ENCODE data around the gene CYTH1.

The CYTH1 gene

DNA sequence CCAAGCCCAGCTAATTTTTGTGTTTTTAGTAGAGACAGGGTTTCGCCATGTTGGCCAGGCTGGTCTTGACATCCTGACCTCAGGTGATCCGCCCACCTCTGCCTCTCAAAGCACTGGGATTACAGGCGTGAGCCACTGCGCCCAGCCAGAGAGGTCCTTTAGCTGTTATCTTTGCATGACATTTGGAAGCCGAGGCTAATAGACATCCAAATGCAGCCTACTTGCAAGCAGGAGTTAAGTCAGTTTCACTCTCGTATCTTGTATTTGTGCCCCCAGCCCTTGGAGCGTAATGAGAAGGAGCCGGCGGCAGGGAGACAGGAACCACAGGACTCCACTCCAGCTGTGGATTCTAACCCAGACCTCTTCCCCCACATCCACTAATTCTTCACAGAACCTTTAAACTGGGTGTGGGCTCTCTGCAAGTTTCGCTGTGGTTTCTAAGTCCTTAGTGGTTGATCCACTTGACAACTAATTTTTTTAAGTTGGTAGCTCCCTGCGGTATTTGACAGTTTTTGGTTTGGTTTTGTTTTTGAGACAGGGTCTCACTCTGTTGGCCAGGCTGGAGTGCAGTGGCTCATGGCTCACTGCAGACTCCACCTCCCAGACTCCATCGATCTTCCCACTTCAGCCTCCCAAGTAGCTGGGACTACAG lies 3.1 kb upstream of the CYTH1 start:
- DNase-seq (ENCODE audit: extremely low read depth, insufficient read length), result no peak
- Histone ChIP-seq H3K36me3 (ENCODE audit: control insufficient read depth, insufficient read depth, low read length) (no peaks in the 10 kb centered on the region), H3K4me3 (replicated peaks; ENCODE audit: low read depth, low read length) (no peak overlapping the region), H3K27me3 (replicated peaks; ENCODE audit: control insufficient read depth, insufficient read depth, low read length) (no peaks in the 10 kb centered on the region)
- TF ChIP-seq, protein P1, sequence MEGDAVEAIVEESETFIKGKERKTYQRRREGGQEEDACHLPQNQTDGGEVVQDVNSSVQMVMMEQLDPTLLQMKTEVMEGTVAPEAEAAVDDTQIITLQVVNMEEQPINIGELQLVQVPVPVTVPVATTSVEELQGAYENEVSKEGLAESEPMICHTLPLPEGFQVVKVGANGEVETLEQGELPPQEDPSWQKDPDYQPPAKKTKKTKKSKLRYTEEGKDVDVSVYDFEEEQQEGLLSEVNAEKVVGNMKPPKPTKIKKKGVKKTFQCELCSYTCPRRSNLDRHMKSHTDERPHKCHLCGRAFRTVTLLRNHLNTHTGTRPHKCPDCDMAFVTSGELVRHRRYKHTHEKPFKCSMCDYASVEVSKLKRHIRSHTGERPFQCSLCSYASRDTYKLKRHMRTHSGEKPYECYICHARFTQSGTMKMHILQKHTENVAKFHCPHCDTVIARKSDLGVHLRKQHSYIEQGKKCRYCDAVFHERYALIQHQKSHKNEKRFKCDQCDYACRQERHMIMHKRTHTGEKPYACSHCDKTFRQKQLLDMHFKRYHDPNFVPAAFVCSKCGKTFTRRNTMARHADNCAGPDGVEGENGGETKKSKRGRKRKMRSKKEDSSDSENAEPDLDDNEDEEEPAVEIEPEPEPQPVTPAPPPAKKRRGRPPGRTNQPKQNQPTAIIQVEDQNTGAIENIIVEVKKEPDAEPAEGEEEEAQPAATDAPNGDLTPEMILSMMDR (IDR thresholded peaks at IDR 0.05; ENCODE audit: insufficient read depth, low read length, poor library complexity, severe bottlenecking), result no peak

DNA sequence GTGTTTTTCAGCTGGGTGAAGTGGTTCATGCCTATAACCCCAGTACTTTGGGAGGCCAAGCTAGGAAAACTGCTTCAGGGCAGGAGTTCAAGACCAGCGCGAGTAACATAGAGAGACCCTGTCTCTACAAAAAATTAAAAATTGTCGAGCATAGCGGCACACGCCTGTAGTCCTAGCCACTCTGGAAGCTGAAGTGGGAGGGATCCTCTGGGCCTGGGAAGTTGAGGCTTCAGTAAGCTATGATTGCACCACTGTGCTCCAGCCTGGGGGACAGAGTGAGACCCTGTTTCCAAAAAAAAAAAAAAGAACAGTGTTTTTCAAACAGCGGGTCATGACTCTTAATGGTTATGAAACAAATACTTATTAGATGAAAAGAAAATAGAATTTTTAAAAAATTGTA lies 2.3 kb upstream of the CYTH1 start:
- no peak for DNase-seq (ENCODE audit: extremely low read depth, insufficient read length)
- H3K36me3 ChIP-seq (ENCODE audit: control insufficient read depth, insufficient read depth, low read length), result no peaks in the 10 kb centered on the region; the same call in 1 of the 2 replicates
- H3K27me3 ChIP-seq (replicated peaks; ENCODE audit: control insufficient read depth, insufficient read depth, low read length), result no peaks in the 10 kb centered on the region
- H3K4me3 ChIP-seq (replicated peaks; ENCODE audit: low read depth, low read length), result no peak overlapping the region
- TF ChIP-seq, protein P1 (IDR thresholded peaks at IDR 0.05; ENCODE audit: insufficient read depth, low read length, poor library complexity, severe bottlenecking), result no peak

DNA sequence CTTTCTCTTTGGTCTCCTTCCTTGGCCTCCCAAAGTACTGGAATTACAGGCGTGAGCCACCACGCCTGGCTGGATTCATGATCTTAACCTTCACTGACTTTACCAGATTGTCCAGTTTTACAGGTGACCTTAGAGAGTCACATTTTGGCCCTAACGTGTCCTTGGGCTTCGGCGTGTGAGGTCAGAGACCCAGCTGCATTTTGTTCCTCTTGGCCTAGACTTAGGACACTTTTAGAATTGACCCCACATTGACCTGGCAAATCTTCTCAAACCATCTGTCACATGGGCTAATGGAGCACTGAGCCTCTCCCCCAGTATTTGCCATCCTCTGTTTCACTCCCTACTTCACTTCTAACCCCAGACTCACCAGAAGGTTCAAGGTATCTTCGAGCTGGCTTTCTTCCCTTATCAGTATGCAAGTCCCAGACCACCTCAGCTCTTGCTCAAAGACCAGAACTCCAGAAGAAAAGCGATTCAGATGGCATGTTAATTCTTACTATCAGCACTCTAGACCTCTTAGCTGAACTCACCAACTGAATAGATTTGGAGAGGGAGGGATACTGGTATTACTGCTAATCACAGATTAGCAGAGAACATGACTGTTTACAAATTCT lies 1.7 kb upstream of the CYTH1 start:
- no peak overlapping the region for H3K4me3 ChIP-seq (replicated peaks; ENCODE audit: low read depth, low read length)
- TF ChIP-seq, protein P1 (IDR thresholded peaks at IDR 0.05; ENCODE audit: insufficient read depth, low read length, poor library complexity, severe bottlenecking), result no peak
- H3K27me3 ChIP-seq (replicated peaks; ENCODE audit: control insufficient read depth, insufficient read depth, low read length), result no peaks in the 10 kb centered on the region
- no peak for DNase-seq (ENCODE audit: extremely low read depth, insufficient read length)
- H3K36me3 ChIP-seq (ENCODE audit: control insufficient read depth, insufficient read depth, low read length), result no peaks in the 10 kb centered on the region; the same call in 1 of the 2 replicates

DNA sequence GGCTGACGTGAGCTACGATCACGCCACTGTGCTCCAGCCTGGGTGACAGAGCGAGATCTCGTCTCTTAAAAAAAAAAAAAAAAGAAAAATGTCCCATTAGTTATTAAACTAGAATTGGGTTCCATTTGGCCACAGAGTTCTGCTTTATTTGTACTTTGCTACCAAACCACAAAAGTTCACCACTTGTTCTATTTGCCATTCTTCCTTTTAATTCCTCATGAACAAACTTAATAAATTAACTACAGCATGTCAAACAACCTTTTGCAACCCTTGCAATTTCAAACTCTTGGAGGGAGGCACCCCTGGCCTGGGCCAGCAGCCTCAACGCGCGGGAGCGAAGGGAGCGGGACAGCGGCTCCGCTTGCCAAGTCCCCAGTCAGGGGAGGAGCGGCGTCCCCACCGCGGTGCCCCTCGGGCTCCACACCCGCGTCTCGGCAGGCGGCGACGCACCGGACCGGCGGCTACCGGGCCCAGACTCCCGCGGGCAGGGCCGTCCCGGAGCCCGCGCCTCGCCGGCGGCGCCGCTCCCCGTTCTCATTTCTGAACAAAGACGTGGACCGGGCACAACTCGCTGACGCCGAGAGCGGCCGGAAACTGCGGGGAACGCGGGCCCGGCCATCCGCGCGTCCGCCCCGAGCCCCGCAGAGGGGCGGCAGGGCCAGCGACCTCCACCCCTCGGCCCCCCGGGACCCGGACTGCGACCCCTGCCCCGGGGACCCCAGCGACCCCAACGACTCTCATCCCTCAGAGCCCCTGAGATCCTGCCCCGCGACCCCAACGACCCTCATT lies 775 bp downstream of the CYTH1 start:
- H3K4me3 ChIP-seq (replicated peaks; ENCODE audit: low read depth, low read length), result peak overlapping the region; percentile 94
- DNase-seq (ENCODE audit: extremely low read depth, insufficient read length), result peak; percentile 61
- H3K36me3 ChIP-seq (ENCODE audit: control insufficient read depth, insufficient read depth, low read length), result no peaks in the 10 kb centered on the region; the same call in 1 of the 2 replicates
- no peaks in the 10 kb centered on the region for H3K27me3 ChIP-seq (replicated peaks; ENCODE audit: control insufficient read depth, insufficient read depth, low read length)
- TF ChIP-seq, protein P1 (IDR thresholded peaks at IDR 0.05; ENCODE audit: insufficient read depth, low read length, poor library complexity, severe bottlenecking), result no peak

DNA sequence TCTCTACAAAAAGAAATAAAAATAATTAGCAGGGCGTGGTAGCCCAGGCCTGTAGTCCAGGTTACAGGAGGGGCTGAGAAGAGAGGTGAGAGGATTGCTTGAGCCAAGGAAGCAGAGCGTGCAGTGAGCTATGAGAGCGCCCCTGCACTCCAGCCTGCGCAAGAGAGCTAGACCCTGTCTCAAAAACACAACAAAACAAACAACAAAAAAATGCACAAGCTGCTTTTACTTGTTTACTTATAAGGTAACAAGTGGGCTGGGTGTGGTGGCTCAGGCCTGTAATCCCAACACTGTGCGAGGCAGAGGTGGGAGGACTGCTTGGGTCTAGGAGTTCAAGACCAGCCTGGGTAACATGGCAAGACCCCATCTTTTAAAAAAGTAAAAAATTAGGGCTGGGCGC lies 1.7 kb downstream of the CYTH1 start:
- Histone ChIP-seq H3K4me3 (replicated peaks; ENCODE audit: low read depth, low read length) (peak overlapping the region; percentile 94), H3K27me3 (replicated peaks; ENCODE audit: control insufficient read depth, insufficient read depth, low read length) (no peaks in the 10 kb centered on the region), H3K36me3 (ENCODE audit: control insufficient read depth, insufficient read depth, low read length) (no peaks in the 10 kb centered on the region; the same call in 1 of the 2 replicates)
- no peak for DNase-seq (ENCODE audit: extremely low read depth, insufficient read length)
- TF ChIP-seq, protein P1 (IDR thresholded peaks at IDR 0.05; ENCODE audit: insufficient read depth, low read length, poor library complexity, severe bottlenecking), result no peak
